Measurements from ENCODE around the gene UNC119.
"Not testable (repeated sequence)": the region's sequence is repeated elsewhere in the genome, so short reads cannot be mapped to it uniquely, and the experiment has no call there.

UNC119 gene

DNA sequence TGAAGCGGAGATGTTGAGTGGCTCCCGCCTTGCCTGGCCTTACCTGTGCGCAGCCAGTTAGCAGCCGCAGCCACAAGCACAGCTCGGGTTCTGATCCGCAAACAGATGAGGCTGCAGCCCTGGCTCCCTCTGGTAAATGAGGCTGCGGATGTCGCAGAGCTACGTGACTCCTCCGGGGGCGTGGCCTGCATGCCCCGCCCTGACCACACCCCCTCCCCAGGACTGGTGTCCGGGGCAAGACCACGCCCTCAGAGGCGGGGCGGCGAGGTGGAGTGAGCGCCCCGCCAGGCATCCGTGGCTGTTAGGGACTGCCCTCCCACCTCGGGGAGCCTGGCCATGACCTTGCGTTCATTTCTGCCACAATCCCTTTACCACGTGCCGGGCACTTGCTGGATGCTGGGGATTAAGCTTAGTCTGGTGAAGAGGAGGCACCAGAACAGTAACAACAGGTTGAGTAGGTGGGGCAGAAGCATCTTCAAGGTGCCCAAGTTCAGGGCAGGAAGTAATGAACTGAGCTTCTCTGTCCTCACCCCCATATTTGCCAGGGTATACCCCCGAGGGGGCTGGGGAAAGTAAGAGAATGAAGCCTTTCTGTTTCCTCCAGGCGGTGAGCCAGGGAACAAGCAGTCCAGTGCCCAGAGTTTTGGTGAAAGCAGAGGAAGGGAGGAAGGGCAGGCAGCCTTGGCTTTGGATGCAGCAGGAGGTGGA lies 24.5 kb upstream of the UNC119 start, which contains the start of gene ALDOC:
Gene ALDOC, minus strand, starts transcription at position 138 of the 708 bp plus-strand sequence. CDS start 1,363 bp downstream, outside the sequence.
- H3K4me3 Mint-ChIP-seq, result peak within 1 kb of the TSS; percentile 78
- peak within 1 kb of the TSS; percentile 93 for H3K27ac Mint-ChIP-seq
- H3K4me1 Mint-ChIP-seq (ENCODE audit: low read depth), result peaks cover 42% of the 10 kb centered on the region
- H3K9me3 Mint-ChIP-seq, result no peaks in the 10 kb centered on the region
- H3K36me3 Mint-ChIP-seq (ENCODE audit: low read depth), result peaks cover 66% of the 10 kb centered on the region
- no peaks in the 10 kb centered on the region for H3K27me3 Mint-ChIP-seq
- peak; percentile 99 for DNase-seq

DNA sequence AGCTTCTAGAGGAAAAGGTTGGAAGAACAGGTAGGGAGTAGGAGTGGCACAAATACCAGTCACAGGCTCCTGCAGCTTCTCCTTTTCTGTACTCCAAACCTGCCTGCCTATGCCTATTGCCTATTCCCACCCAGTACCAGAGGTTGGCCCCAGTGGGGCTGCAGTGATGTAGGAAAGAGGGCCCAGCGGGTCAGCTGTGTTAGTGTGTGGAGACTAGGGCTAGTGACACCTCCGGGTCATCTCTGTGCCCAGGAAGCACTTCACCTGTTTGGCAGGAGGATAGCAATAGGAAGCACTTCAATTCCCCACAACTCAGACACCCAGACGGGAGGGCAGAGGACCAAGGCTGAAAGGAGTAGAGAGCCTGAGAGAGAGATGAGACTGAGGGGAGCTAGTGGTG lies 23.6 kb upstream of the UNC119 start:
- not testable (repeated sequence) for H3K27me3 Mint-ChIP-seq, DNase-seq, H3K9me3 Mint-ChIP-seq
- H3K4me3 Mint-ChIP-seq, result peak overlapping the region; percentile 78
- peak overlapping the region; percentile 60 for H3K27ac Mint-ChIP-seq
- H3K4me1 Mint-ChIP-seq (ENCODE audit: low read depth), result peaks cover 46% of the 10 kb centered on the region
- peaks cover 71% of the 10 kb centered on the region for H3K36me3 Mint-ChIP-seq (ENCODE audit: low read depth)

DNA sequence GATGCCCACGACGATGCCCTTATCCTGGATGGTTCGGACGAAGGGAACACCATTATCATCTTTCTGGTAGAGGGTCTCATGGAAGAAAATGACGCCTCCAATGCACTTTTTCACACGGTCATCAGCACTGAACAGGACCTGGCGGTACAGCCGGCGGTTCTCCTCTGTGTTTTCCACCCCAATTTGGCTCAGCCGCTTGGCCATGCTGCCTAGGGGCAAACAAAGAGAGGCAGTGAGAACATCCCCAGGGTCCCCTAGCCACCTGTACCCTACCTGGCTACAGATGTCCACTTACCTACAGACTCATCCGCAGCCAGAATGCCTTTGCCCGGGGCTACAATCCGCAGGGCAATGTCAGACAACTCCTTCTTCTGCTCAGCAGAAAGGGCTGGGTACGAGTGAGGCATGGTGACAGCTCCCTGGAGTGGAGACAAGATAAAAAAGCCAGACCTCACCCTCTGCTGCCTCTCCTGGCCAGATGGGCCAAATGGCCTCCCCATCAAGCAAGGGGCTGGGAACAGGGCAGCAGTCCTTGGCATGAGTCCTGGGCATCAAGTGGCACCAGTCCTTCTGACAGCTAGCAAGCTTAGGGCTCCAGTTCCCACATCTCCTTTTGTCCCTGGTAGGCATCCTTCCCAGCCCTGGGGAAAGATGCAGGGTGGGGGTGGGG lies 22.8 kb upstream of the UNC119 start:
- Mint-ChIP-seq H3K9me3 (no peaks in the 10 kb centered on the region), H3K4me1 (ENCODE audit: low read depth) (peaks cover 44% of the 10 kb centered on the region), H3K27ac (no peak overlapping the region), H3K4me3 (no peak overlapping the region), H3K36me3 (ENCODE audit: low read depth) (peaks cover 71% of the 10 kb centered on the region), H3K27me3 (no peaks in the 10 kb centered on the region)
- DNase-seq, result no peak

DNA sequence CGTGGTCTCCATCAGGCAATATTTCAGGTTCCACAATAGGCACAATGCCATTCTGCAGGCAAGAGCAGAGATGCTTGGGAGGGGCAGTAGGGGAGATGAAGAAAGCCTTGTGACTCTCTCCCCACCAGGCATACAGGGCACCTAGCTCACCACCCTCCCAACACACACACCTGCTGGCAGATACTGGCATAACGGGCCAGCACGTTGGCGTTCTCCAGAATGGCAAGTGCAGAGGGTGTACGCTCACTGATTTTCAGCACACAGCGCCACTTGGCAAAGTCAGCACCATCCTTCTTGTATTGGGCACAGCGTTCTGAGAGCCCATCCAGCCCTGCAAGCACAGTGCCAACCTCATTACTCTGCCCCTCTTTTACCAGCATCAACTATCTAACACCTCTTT lies 22.1 kb upstream of the UNC119 start:
- H3K27ac Mint-ChIP-seq, result no peak overlapping the region
- no peak overlapping the region for H3K4me3 Mint-ChIP-seq
- H3K27me3 Mint-ChIP-seq, result no peaks in the 10 kb centered on the region
- H3K9me3 Mint-ChIP-seq, result no peaks in the 10 kb centered on the region
- DNase-seq, result no peak
- peaks cover 70% of the 10 kb centered on the region for H3K36me3 Mint-ChIP-seq (ENCODE audit: low read depth)
- peaks cover 43% of the 10 kb centered on the region for H3K4me1 Mint-ChIP-seq (ENCODE audit: low read depth)

DNA sequence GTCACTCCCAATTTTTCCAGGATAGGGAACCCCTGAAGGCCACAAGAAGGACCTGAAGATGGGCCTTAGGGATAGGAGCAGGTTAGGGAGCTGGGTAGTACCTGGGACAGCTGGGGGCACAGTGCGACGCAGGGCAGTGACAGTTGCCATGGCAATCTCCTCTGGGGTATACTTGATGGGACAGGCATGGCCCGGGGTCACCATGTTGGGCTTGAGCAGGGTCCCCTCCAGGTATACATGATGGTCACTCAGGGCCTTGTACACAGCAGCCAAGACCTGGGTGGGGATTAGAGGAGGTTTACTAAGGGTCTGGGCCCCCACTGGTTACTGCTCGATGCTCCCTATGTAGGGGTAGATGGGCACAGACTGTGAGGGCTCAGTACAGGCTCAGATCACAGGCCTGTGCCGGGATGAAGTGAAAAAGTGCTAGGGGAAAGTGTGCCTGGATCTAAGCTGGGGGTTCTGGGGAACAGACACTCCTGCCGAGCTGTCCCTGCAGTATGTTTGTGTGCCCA lies 21.6 kb upstream of the UNC119 start:
- no peaks in the 10 kb centered on the region for H3K27me3 Mint-ChIP-seq
- no peak overlapping the region for H3K4me3 Mint-ChIP-seq
- no peaks in the 10 kb centered on the region for H3K9me3 Mint-ChIP-seq
- H3K27ac Mint-ChIP-seq, result no peak overlapping the region
- peaks cover 69% of the 10 kb centered on the region for H3K36me3 Mint-ChIP-seq (ENCODE audit: low read depth)
- DNase-seq, result no peak
- H3K4me1 Mint-ChIP-seq (ENCODE audit: low read depth), result peaks cover 43% of the 10 kb centered on the region

DNA sequence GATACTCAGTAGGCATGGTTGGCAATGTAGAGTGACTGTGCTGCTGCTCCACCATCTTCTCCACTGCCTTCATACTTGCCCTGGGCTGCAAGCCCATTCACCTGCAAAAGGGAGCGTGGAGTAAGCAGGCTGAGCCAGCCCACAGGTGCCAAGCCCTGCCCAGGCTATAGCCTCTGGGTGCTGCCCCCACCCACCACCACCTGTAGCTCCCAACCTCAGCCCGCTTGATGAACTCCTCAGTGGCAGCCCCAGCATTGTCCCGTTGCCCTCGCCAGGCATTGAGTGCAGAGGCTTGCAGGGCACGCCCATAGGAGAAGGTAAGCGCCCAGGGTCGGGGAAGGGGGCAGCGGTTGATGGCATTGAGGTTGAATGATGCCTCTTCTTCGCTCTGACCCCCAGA lies 21.1 kb upstream of the UNC119 start:
- peaks cover 45% of the 10 kb centered on the region for H3K4me1 Mint-ChIP-seq (ENCODE audit: low read depth)
- no peak overlapping the region for H3K27ac Mint-ChIP-seq
- DNase-seq, result no peak

DNA sequence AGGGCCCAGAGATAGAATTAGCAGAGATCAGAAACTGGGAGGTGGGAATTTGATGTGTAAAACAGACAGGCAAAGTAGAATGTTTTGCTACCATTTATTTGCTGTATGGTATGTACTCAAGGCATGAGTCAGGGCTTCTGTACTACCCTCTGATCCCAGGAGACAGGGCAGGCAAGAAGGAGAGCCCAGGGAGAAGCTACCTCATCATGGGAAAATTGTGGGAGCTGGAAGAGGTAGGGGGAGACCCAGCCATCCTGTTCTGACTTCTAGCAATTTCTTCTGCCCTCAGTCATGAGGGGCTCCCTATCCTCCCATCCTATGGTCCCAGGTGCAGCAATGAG lies 20.6 kb upstream of the UNC119 start:
- peaks cover 49% of the 10 kb centered on the region for H3K4me1 Mint-ChIP-seq (ENCODE audit: low read depth)
- H3K36me3 Mint-ChIP-seq (ENCODE audit: low read depth), result peaks cover 67% of the 10 kb centered on the region
- no peaks in the 10 kb centered on the region for H3K27me3 Mint-ChIP-seq
- H3K4me3 Mint-ChIP-seq, result no peak overlapping the region
- no peak for DNase-seq
- H3K9me3 Mint-ChIP-seq, result no peaks in the 10 kb centered on the region
- H3K27ac Mint-ChIP-seq, result peak overlapping the region; percentile 0

More for the DNA sequence above, 21.1 kb upstream of the UNC119 start:
- H3K9me3 Mint-ChIP-seq, result no peaks in the 10 kb centered on the region
- H3K4me3 Mint-ChIP-seq, result no peak overlapping the region
- no peaks in the 10 kb centered on the region for H3K27me3 Mint-ChIP-seq
- H3K36me3 Mint-ChIP-seq (ENCODE audit: low read depth), result peaks cover 68% of the 10 kb centered on the region

DNA sequence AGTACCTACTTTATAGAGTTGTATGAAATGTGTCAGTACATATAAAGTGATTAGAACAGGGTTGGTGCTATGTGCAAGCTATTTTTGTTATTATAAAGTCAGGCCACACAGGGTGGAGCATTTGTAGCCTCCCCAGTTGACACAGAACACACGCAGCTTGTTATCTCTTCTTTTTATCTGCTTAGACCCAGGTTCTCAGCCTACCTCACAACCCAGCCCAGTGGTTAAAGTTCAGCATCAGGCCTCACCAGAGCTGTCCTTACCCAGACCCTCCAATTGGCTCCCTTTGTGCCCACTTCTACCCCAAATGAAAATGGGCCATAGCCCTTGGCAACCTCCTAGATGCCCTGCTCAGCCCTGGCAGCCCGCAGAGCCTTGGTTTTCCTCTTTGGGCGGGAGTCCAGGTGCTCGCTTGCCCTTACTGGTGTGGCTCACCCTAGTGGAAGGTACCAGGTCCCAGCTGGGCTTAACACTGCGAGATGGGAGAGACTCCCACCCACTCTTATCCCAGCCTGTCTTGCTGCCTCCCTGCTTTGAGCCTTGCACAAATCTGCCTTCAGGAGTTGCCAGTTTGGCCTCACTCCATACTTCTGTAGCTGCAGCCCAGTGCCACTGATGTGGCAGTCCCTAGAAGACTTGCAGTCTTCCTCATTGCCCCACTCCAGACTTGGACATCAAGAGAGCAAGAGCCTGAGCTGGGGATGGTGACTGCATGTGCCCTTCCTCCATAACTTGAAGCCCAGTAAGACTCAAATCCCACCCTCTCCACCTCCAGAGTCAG lies 20.0 kb upstream of the UNC119 start:
- Mint-ChIP-seq H3K27me3 (no peaks in the 10 kb centered on the region), H3K4me1 (ENCODE audit: low read depth) (peaks cover 54% of the 10 kb centered on the region), H3K4me3 (peak overlapping the region; percentile 95), H3K9me3 (no peaks in the 10 kb centered on the region), H3K36me3 (ENCODE audit: low read depth) (peaks cover 66% of the 10 kb centered on the region), H3K27ac (peak overlapping the region; percentile 97)
- no peak for DNase-seq

DNA sequence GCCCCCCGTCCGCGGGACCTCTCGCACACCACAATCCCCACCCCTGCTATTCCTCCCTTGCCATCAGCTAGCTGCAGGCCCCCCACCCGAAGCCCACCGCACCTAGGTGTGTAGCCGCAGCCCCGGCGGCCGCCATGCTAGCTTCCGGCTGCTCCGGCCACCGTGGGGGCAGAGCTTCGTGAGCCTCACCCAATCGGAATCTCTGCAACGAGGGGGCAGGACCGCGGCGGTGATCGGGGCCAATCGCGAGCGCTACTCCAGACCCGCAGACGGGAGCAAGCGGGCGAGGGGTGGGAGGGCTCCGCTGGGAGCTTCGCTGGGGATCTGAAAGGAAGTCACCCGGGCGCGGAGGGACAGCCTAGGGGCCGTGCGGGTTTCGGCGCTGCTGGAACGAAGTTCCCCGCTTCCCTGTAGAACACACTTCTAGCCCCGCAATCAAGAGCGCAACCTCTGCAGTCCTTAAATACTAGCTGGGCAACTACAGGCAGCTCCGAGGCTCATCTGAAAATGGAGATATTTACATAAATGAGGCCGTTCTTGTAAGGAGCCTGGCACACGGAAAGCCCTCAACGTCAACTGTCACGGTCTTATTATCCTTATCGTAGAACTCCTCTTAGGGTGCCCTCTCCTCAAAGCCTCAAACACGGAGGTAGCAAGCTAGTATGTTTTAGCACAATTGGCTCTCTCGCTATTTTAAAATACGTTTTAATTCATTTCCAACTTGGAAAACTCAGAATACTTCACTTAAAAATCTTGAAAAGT lies 19.1 kb upstream of the UNC119 start, which contains the start of gene PIGS:
Gene PIGS, minus strand, starts transcription at position 164 of the 762 bp plus-strand sequence. Its CDS starts 28 bp downstream, at position 136.
- Mint-ChIP-seq H3K9me3 (no peaks in the 10 kb centered on the region), H3K36me3 (ENCODE audit: low read depth) (peaks cover 66% of the 10 kb centered on the region), H3K4me1 (ENCODE audit: low read depth) (peaks cover 53% of the 10 kb centered on the region), H3K4me3 (peak within 1 kb of the TSS; percentile 95), H3K27me3 (no peaks in the 10 kb centered on the region), H3K27ac (peak within 1 kb of the TSS; percentile 97)
- peak; percentile 94 for DNase-seq

DNA sequence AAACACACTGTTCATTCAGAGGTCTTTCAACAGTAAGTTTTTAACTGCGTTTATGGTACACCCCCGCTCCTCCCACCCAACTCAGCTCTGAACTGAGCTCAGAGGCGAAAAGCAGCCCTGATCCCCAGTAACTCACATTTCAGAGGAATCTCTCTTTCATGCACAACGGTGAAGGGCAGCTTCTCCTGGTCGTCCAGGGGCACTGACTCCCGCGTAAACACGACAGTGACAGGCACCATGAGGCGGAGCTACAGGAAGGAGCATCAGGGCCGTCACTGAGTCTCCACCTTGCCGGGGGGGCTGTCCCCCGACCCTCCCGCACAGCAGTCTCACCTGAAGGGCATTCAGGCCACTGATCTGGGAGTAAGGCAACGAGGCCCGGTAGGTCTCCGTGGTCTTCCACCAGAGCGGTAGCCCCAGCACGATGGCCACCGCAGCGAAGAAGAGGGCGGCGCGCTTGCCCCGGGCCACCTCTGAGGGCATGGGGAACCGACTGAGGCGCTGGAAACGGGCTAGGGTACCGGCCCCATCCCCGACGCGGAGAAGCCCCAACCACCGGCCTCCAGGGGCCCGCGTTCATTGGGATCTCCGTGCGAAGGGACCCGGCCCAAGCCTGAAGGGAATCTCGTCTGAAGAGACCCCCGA lies 18.4 kb upstream of the UNC119 start:
- DNase-seq, result peak; percentile 70
- H3K9me3 Mint-ChIP-seq, result no peaks in the 10 kb centered on the region
- H3K27me3 Mint-ChIP-seq, result no peaks in the 10 kb centered on the region
- H3K4me3 Mint-ChIP-seq, result peak overlapping the region; percentile 95
- peaks cover 48% of the 10 kb centered on the region for H3K4me1 Mint-ChIP-seq (ENCODE audit: low read depth)
- H3K27ac Mint-ChIP-seq, result peak overlapping the region; percentile 97
- H3K36me3 Mint-ChIP-seq (ENCODE audit: low read depth), result peaks cover 64% of the 10 kb centered on the region

DNA sequence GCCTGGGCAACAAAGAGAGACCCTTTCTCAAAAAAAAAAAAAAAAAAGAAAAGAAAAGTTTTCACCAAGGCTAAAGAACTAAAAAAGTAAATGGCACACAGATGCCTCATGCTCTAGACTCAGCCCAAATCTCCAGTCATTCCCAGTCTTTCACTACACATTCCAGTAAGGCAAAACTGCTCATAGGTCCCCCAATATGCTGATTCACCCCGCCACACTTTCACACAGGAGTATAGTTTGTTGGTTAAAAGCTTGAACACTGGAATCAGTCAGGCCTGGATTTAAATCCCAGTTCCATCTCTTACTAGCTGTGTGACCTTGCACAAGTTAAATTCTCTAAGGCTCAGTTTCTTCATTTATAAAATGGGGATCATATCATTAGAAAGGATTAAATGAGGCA lies 17.0 kb upstream of the UNC119 start:
- Mint-ChIP-seq H3K4me3 (peak overlapping the region; percentile 95), H3K9me3 (no peaks in the 10 kb centered on the region), H3K27me3 (no peaks in the 10 kb centered on the region), H3K4me1 (ENCODE audit: low read depth) (peaks cover 54% of the 10 kb centered on the region), H3K27ac (peak overlapping the region; percentile 74), H3K36me3 (ENCODE audit: low read depth) (peaks cover 66% of the 10 kb centered on the region)
- DNase-seq, result no peak

DNA sequence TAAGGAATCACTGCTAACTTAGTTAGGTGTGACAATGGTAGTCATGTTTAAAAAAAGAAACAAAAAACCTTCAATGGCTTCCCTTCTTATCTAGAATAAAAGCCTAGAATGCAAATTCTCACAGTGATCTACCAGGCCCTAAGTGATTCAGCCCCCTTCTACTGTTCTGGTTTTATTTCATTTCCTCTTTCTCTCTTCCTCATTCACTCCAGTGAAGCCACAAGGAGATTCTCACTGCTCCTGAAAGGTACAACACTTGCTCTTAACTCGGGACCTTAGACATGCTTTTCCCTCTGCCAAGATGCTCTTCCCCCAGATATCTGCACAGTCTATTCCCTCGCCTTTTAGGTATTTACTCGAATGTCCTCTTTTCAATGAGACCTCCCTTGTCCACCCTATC lies 15.2 kb upstream of the UNC119 start:
- no peaks in the 10 kb centered on the region for H3K27me3 Mint-ChIP-seq
- H3K4me1 Mint-ChIP-seq (ENCODE audit: low read depth), result peaks cover 50% of the 10 kb centered on the region
- no peak for DNase-seq
- H3K4me3 Mint-ChIP-seq, result no peak overlapping the region
- H3K36me3 Mint-ChIP-seq (ENCODE audit: low read depth), result peaks cover 72% of the 10 kb centered on the region
- H3K27ac Mint-ChIP-seq, result peak overlapping the region; percentile 59
- H3K9me3 Mint-ChIP-seq, result no peaks in the 10 kb centered on the region

DNA sequence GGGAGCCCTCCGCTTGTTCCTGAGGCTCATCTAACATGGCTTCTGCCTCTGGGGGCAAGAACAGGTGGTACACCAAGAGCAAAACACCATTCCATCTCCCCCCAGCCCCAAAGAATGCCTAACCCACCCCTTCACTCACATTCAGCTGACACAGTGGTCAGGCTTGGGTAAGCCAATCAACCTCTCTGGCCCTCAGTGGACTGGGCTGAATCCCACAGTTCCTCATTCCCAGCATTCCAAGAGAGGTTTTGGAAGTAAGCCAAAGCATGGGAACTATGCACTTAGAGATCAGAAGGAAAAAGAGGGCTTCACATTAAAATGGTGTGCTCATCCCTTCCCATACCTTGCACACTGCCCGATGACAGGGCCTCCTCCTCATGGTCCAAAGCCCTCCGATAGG lies 11.1 kb upstream of the UNC119 start:
- Mint-ChIP-seq H3K9me3 (no peaks in the 10 kb centered on the region), H3K4me3 (no peak overlapping the region), H3K4me1 (ENCODE audit: low read depth) (peaks cover 23% of the 10 kb centered on the region), H3K36me3 (ENCODE audit: low read depth) (peaks cover 75% of the 10 kb centered on the region), H3K27ac (no peak overlapping the region), H3K27me3 (no peaks in the 10 kb centered on the region)
- DNase-seq, result no peak
